ENCODE measurements around the gene SPATA6. TPM values are rescaled to one million over a fixed set of nuclear protein-coding genes. Genes with fewer than 3 reads are reported as not detected.
A peak's percentile ranks its signal among the peaks of the same experiment; 100 is the strongest.

Gene SPATA6
- total RNA-seq, 4 donors from 2014 or later = 8.1 to 13.1 (median 11.5) TPM

DNA sequence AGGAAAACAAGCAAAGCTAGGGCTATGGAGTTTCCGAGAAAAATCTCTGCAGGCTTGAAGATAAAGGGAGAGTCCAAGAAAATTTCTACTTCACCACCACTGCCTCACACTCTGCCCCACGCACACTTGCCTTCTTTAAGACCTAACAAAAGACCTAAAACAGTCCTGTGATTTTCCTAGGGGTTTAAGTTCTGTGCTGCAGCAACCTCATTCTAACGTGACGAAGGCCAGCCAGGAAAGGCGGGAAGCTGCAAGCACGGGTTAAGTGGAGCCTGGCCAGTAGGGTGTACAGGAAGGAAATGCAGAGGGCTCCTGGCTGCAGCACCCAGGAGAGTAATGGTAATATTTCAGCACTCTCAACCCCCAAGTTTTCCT lies 1.5 kb downstream of the SPATA6 start:
- intact Hi-C loops (cut with DNase I; ENCODE audit: low total_unique reads) = no loop called here
- whole genome bisulfite sequencing, 2 donors = 3 to 6% methylated on average over 6 of the region's 6 CpGs
- DNase-seq (ENCODE audit: low spot score in 2 of 2) = peak in 1 of 2 donors; percentile 28
- no peak overlapping the region for H3K4me3 ChIP-seq (ENCODE audit: low read depth, poor library complexity, severe bottlenecking)
- TF ChIP-seq, protein P1, sequence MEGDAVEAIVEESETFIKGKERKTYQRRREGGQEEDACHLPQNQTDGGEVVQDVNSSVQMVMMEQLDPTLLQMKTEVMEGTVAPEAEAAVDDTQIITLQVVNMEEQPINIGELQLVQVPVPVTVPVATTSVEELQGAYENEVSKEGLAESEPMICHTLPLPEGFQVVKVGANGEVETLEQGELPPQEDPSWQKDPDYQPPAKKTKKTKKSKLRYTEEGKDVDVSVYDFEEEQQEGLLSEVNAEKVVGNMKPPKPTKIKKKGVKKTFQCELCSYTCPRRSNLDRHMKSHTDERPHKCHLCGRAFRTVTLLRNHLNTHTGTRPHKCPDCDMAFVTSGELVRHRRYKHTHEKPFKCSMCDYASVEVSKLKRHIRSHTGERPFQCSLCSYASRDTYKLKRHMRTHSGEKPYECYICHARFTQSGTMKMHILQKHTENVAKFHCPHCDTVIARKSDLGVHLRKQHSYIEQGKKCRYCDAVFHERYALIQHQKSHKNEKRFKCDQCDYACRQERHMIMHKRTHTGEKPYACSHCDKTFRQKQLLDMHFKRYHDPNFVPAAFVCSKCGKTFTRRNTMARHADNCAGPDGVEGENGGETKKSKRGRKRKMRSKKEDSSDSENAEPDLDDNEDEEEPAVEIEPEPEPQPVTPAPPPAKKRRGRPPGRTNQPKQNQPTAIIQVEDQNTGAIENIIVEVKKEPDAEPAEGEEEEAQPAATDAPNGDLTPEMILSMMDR (IDR thresholded peaks at IDR 0.05) = no peak
- no peak for TF ChIP-seq POLR2A (IDR thresholded peaks at IDR 0.05)

DNA sequence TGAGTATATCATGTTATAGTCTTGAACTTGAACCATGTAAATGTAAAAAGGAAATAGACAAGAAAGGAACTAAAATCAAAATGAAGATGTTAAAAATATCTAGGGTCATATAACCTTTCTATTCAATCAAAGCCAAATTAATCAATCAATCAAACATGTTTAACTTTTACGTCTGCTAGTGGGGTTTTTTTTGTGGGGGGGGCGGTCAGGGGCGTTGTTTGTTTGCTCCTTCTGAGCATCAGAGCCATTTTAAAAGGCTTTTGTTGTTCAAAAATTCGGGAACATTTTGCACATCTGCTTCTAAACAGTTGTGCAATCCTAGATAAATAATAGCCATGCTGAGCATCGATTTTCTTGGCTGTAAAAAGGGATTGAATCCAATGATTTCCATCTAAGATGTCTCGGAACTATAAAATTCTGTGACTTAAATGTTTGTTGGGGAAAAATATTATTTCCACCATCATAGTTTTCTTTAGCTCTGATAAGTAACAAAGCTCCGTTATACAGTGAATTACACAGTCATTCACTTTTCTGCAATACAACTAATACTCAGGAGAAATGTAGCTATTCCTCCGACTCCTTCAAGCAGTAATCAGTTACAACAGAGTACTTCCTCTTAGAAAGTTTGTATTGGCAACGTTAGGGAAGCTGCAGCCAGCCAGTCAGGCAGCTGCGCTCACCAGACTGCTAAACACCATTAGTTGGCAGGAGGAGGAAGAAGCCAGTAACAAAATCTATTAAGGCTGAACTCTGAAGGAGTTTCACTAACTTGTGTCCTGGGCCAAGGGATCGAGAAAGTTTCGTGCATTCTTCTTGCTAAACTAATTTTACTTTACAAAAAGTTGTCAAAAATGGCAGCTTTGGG lies 2.2 kb downstream of the SPATA6 start:
- 8% methylated on average over 12 of the region's 12 CpGs for WGBS, 2 donors
- TF ChIP-seq, protein P1 (IDR thresholded peaks at IDR 0.05) = no peak
- TF ChIP-seq POLR2A (IDR thresholded peaks at IDR 0.05) = no peak
- DNase-seq (ENCODE audit: low spot score in 2 of 2) = peak in 1 of 2 donors; percentile 69
- intact Hi-C loops (cut with DNase I; ENCODE audit: low total_unique reads) = no loop called here
- H3K4me3 ChIP-seq (ENCODE audit: low read depth, poor library complexity, severe bottlenecking) = no peak overlapping the region

DNA sequence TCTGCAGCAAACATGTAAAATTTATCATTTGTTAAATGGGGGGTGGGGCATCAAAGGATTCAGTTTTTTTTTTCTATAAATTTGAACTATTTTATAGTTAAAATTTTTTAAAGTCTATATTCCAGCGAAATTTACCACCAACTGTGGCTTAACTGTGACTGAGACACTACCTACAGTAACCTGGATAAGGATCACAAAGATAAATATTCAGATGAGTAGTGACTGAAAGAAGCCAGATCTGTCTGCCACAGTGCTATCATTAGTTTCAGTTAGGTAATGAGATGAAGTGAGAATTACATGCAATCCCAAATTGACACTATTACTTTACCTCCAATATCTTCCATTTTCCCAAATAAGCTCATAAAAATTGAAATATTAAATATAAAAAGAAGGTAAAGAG lies 5.4 kb downstream of the SPATA6 start:
- H3K4me3 ChIP-seq (ENCODE audit: low read depth, poor library complexity, severe bottlenecking) = no peak overlapping the region
- DNase-seq (ENCODE audit: low spot score in 2 of 2) = no peak
- WGBS, 2 donors = 93 to 98% methylated on average over 1 of the region's 1 CpG
- TF ChIP-seq POLR2A (IDR thresholded peaks at IDR 0.05) = no peak
- TF ChIP-seq, protein P1 (IDR thresholded peaks at IDR 0.05) = no peak
- intact Hi-C loops (cut with DNase I; ENCODE audit: low total_unique reads) = no loop called here

DNA sequence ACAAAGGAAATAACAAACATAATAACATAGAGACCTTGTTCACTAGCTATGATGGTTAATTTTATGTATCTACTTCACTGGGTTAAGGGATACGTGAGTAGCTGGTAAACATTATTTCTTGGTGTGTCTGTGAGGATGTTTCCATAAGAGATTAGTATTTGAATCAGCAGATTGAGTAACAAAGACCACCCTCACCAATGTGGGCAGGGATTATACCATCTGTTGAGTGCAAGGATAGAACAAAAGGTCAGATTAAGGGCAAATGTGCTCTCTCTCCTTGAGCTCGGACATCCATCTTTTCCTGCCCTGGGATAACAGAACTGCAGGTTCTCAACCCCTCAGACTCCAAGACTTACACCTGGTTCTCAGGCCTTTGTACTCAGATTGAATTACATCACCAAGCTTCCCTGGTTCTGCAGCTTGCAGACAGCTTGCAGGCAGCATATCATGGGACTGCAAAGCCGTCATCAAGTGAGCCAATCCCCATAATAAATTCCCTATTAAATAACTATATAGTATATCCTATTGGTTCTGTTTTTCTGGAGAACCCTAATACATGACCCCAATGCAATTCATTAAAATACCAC lies 9.2 kb downstream of the SPATA6 start:
- DNase-seq (ENCODE audit: low spot score in 2 of 2) = no peak
- no peak for TF ChIP-seq POLR2A (IDR thresholded peaks at IDR 0.05)
- TF ChIP-seq, protein P1 (IDR thresholded peaks at IDR 0.05) = no peak
- H3K4me3 ChIP-seq (ENCODE audit: low read depth, poor library complexity, severe bottlenecking) = no peak overlapping the region
- WGBS, 2 donors = 91 to 94% methylated on average over 3 of the region's 3 CpGs
- intact Hi-C loops (cut with DNase I; ENCODE audit: low total_unique reads) = no loop called here

DNA sequence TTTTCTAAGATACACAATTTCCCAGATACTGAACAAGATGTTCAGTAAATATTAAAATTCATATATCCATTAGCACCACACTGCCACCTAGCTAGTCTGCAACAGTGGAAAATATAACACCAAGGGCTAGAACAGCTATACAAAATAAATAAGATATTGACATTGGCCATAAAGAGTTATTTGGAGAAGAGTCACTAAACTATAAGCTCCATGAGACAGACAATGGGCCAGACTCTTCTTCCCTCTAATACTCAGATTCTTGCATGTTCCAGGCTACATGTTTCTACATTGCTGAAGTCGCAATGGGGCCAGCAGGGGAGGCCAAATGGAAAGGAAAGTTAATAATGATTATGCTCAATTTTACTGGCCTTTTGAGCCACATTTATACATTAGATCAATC lies 21.5 kb downstream of the SPATA6 start:
- TF ChIP-seq POLR2A (IDR thresholded peaks at IDR 0.05) = no peak
- TF ChIP-seq, protein P1 (IDR thresholded peaks at IDR 0.05) = no peak
- no peak for DNase-seq (ENCODE audit: low spot score in 2 of 2)
- no peak overlapping the region for H3K4me3 ChIP-seq (ENCODE audit: low read depth, poor library complexity, severe bottlenecking)
- WGBS, 2 donors = 92 to 98% methylated on average over 1 of the region's 1 CpG
- intact Hi-C loops (cut with DNase I; ENCODE audit: low total_unique reads) = no loop called here
